ENCODE data around the gene BATF3. TPM values are rescaled to one million over a fixed set of nuclear protein-coding genes. Genes with fewer than 3 reads are reported as not detected.
"Not testable (repeated sequence)": the region's sequence is repeated elsewhere in the genome, so short reads cannot be mapped to it uniquely, and the experiment has no call there.

The BATF3 gene
- total and polyA plus RNA-seq, 10 donors: 10.8 to 34.0 (median 14.0) TPM

GRCh38 chr1:212727386-212728181, 27.9 kb upstream of the BATF3 start:
- WGBS, 5 donors: 58 to 69% (median 63%) methylated on average over 13 of the region's 13 CpGs

DNA sequence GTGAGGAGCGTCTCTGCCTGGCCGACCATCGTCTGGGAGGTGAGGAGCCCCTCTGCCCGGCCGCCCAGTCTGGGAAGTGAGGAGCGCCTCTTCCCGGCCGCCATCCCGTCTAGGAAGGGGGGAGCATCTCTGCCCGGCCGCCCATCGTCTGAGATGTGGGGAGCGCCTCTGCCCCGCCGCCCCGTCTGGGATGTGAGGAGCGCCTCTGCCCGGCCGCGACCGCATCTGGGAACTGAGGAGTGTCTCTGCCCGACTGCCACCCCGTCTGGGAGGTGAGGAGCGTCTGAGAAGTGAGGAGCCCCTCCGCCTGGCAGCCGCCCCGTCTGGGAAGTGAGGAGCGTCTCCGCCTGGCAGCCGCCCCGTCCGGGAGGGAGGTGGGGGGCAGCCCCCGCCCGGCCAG, 25.0 kb upstream of the BATF3 start:
- DNase-seq; H3K27ac ChIP-seq; H3K4me1 ChIP-seq; intact Hi-C loops (cut with DNase I; ENCODE audit: low total_unique reads); H3K9me3 ChIP-seq; H3K27me3 ChIP-seq (replicated peaks in 1 of 7); H3K4me3 ChIP-seq: not testable (repeated sequence)
- 94 to 100% (median 95%) methylated on average over 19 to 34 of the region's 34 CpGs for whole genome bisulfite sequencing, 5 donors
- peaks cover 0 to 11% (median 0%) of the 10 kb centered on the region in 6 donors for H3K36me3 ChIP-seq

More at GRCh38 chr1:212727386-212728181, 27.9 kb upstream of the BATF3 start:
- no peak for DNase-seq
- intact Hi-C loops (cut with DNase I; ENCODE audit: low total_unique reads): no loop called here
- H3K4me3 ChIP-seq: no peak overlapping the region
- H3K4me1 ChIP-seq: no peaks in the 10 kb centered on the region
- H3K27ac ChIP-seq: no peak overlapping the region
- peaks cover 0 to 6% (median 0%) of the 10 kb centered on the region in 8 donors for H3K9me3 ChIP-seq
- TF ChIP-seq POLR2A (IDR thresholded peaks at IDR 0.05) (no peak), POLR2AphosphoS5 (IDR thresholded peaks at IDR 0.05) (no peak), CTCF (IDR thresholded peaks at IDR 0.05 in 8 of 11, conservative IDR thresholded peaks at IDR 0.05 in 3 of 11) (no peak)
- no peaks in the 10 kb centered on the region for H3K27me3 ChIP-seq (replicated peaks in 1 of 7)
- H3K36me3 ChIP-seq: peaks cover 0 to 17% (median 0%) of the 10 kb centered on the region in 6 donors

DNA sequence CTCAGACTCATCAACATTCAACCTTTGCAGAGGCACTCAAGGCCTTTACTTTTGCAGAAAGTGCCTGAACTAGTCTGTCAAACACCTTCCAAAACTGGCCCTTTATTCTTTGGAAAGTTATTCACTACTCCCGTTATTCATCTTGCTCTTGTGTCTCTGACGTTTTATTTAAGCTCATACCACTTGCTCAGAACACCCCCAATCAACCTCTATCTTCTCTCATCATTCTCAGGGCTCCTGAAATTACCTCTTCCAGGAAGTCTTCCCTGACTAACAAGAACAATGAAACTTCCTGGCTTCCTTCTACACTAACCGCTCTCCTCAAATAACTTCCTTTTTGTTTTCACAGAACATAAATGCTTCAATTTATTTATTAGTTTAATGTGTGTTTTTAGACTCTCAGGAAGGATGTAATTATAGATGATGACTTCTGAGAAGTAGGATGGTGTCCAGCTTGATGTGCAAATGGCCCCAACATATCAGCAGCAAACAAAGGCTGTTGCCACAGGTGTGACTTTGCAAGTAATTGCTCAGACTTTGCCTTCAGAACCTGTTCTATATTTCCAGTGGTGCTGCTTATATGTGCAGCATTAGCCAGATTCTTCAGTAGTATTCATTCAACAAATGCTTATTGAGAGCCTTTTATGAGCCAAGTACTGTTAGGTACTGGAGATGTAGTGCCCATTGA, 22.8 kb upstream of the BATF3 start:
- intact Hi-C loops (cut with DNase I; ENCODE audit: low total_unique reads): no loop called here
- peaks cover 0 to 11% (median 0%) of the 10 kb centered on the region in 6 donors for H3K36me3 ChIP-seq
- no peak overlapping the region for H3K4me3 ChIP-seq
- WGBS, 5 donors: 40 to 59% (median 42%) methylated on average over 3 of the region's 3 CpGs
- peaks cover 0 to 10% (median 2%) of the 10 kb centered on the region in 8 donors for H3K9me3 ChIP-seq
- no peaks in the 10 kb centered on the region for H3K4me1 ChIP-seq
- peaks cover 0 to 5% (median 0%) of the 10 kb centered on the region in 7 donors for H3K27me3 ChIP-seq (replicated peaks in 1 of 7)
- no peak for DNase-seq
- no peak for TF ChIP-seq POLR2A (IDR thresholded peaks at IDR 0.05)
- no peak overlapping the region for H3K27ac ChIP-seq

- Histone ChIP-seq H3K9me3 (peaks cover 0 to 10% (median 2%) of the 10 kb centered on the region in 8 donors), H3K4me3 (no peak overlapping the region), H3K27ac (no peak overlapping the region), H3K27me3 (replicated peaks in 1 of 7) (peaks cover 0 to 5% (median 0%) of the 10 kb centered on the region in 7 donors), H3K36me3 (peaks cover 0 to 4% (median 0%) of the 10 kb centered on the region in 6 donors), H3K4me1 (no peaks in the 10 kb centered on the region)
- DNase-seq: no peak
- intact Hi-C loops (cut with DNase I; ENCODE audit: low total_unique reads): no loop called here
- WGBS, 5 donors: 60 to 85% (median 70%) methylated on average over 9 of the region's 9 CpGs
- TF ChIP-seq CTCF (IDR thresholded peaks at IDR 0.05 in 8 of 11, conservative IDR thresholded peaks at IDR 0.05 in 3 of 11) (no peak), POLR2AphosphoS5 (IDR thresholded peaks at IDR 0.05) (no peak), POLR2A (IDR thresholded peaks at IDR 0.05) (no peak)
Measured at GRCh38 chr1:212721388-212722247, 22.0 kb upstream of the BATF3 start.

Data from spleen (tissue), 11 donors.